ENCODE measurements around the gene ZNF697. TPM values are rescaled to one million over a fixed set of nuclear protein-coding genes. Genes with fewer than 3 reads are reported as not detected.

ZNF697 gene
- total and polyA plus RNA-seq, 9 of the 15 experiments (the other 6 are each of a cell fraction or from before 2014, with no cell fraction given), result 2.1 to 13.6 (median 8.3) TPM

DNA sequence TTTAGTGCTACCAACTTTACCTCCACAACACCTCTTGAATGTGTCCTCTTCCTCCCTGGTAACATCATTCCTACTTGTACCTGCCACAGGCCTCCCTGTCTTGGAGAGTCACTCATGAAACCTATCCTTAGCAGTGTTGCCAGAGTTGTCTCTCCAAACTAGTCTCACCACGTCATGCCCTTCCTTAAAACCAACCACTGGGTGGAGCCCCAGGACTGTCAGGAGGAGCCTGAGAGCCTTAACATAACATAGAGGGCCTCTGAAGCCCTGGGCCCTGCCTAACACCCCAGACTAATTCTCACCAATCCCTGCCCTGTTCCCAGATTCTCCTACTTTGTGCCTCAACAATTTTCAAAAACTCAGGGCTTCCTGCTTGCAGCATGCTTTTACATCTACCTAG, 65.3 kb downstream of the ZNF697 start:
- POLR2A ChIA-PET, result interaction anchor here (0.9 kb wide), 1 partner anchor 10 kb away, joined by 3 read pairs; no protein-coding TSS in a partner anchor
- Histone ChIP-seq H3K4me1 (replicated peaks in 1 of 2; ENCODE audit: control insufficient read depth in 2 of 2, insufficient read depth in 2 of 2, low read length in 2 of 2) (no peaks in the 10 kb centered on the region), H3K4me2 (ENCODE audit: insufficient read depth, low read length) (no peak overlapping the region), H3K36me3 (ENCODE audit: control insufficient read depth, insufficient read depth, low read length) (no peaks in the 10 kb centered on the region), H4K20me1 (replicated peaks; ENCODE audit: control insufficient read depth, insufficient read depth, low read length) (no peaks in the 10 kb centered on the region), H3K27ac (ENCODE audit: extremely low read depth, low read depth, low read length) (no peak overlapping the region), H3K9me3 (replicated peaks; ENCODE audit: control insufficient read depth, insufficient read depth, low read depth, low read length) (no peaks in the 10 kb centered on the region), H3K79me2 (ENCODE audit: control insufficient read depth, insufficient read depth, low read length) (no peaks in the 10 kb centered on the region), H3K9me1 (ENCODE audit: control insufficient read depth, insufficient read depth, low read length) (no peaks in the 10 kb centered on the region), H3K4me3 (no peak overlapping the region), H3K27me3 (ENCODE audit: control insufficient read depth in 2 of 2, insufficient read depth in 2 of 2, low read length in 2 of 2) (no peaks in the 10 kb centered on the region; a peak in 1 of 5 replicates), H3K9ac (ENCODE audit: insufficient read depth in 1 of 2, low read depth in 2 of 2, low read length in 2 of 2) (no peak overlapping the region), H2AFZ (ENCODE audit: low read depth, low read length) (no peak overlapping the region)
- ATAC-seq, result peak; percentile 98
- WGBS (ENCODE audit: insufficient coverage, low coverage, missing lambda C conversion rate), result 0% methylated on average over 1 of the region's 1 CpG
- BruUV-seq (replicated peaks), result no TSS peak
- DNase-seq (ENCODE audit: extremely low read depth in 1 of 4, low spot score in 3 of 4), result peak; percentile 25 to 66 (median 36)
- intact Hi-C loops (cut with micrococcal nuclease) (loop anchor here (2.0 kb wide), 1 partner anchor 28 kb away; no protein-coding TSS in a partner anchor), in situ Hi-C loops (cut with MboI) (no loop called here)
- no peak for FAIRE-seq
- CTCF ChIA-PET (ENCODE audit: low intra/inter-chr PET ratio), result no interaction called here
- peak; percentile 66 to 79 for TF ChIP-seq RAD21 (CRISPR knock-in tag; conservative IDR thresholded peaks at IDR 0.05 in 1 of 2, IDR thresholded peaks at IDR 0.05 in 1 of 2)
- TF ChIP-seq KDM2B (CRISPR knock-in tag; IDR thresholded peaks at IDR 0.05), result no peak
- TF ChIP-seq, protein P1, sequence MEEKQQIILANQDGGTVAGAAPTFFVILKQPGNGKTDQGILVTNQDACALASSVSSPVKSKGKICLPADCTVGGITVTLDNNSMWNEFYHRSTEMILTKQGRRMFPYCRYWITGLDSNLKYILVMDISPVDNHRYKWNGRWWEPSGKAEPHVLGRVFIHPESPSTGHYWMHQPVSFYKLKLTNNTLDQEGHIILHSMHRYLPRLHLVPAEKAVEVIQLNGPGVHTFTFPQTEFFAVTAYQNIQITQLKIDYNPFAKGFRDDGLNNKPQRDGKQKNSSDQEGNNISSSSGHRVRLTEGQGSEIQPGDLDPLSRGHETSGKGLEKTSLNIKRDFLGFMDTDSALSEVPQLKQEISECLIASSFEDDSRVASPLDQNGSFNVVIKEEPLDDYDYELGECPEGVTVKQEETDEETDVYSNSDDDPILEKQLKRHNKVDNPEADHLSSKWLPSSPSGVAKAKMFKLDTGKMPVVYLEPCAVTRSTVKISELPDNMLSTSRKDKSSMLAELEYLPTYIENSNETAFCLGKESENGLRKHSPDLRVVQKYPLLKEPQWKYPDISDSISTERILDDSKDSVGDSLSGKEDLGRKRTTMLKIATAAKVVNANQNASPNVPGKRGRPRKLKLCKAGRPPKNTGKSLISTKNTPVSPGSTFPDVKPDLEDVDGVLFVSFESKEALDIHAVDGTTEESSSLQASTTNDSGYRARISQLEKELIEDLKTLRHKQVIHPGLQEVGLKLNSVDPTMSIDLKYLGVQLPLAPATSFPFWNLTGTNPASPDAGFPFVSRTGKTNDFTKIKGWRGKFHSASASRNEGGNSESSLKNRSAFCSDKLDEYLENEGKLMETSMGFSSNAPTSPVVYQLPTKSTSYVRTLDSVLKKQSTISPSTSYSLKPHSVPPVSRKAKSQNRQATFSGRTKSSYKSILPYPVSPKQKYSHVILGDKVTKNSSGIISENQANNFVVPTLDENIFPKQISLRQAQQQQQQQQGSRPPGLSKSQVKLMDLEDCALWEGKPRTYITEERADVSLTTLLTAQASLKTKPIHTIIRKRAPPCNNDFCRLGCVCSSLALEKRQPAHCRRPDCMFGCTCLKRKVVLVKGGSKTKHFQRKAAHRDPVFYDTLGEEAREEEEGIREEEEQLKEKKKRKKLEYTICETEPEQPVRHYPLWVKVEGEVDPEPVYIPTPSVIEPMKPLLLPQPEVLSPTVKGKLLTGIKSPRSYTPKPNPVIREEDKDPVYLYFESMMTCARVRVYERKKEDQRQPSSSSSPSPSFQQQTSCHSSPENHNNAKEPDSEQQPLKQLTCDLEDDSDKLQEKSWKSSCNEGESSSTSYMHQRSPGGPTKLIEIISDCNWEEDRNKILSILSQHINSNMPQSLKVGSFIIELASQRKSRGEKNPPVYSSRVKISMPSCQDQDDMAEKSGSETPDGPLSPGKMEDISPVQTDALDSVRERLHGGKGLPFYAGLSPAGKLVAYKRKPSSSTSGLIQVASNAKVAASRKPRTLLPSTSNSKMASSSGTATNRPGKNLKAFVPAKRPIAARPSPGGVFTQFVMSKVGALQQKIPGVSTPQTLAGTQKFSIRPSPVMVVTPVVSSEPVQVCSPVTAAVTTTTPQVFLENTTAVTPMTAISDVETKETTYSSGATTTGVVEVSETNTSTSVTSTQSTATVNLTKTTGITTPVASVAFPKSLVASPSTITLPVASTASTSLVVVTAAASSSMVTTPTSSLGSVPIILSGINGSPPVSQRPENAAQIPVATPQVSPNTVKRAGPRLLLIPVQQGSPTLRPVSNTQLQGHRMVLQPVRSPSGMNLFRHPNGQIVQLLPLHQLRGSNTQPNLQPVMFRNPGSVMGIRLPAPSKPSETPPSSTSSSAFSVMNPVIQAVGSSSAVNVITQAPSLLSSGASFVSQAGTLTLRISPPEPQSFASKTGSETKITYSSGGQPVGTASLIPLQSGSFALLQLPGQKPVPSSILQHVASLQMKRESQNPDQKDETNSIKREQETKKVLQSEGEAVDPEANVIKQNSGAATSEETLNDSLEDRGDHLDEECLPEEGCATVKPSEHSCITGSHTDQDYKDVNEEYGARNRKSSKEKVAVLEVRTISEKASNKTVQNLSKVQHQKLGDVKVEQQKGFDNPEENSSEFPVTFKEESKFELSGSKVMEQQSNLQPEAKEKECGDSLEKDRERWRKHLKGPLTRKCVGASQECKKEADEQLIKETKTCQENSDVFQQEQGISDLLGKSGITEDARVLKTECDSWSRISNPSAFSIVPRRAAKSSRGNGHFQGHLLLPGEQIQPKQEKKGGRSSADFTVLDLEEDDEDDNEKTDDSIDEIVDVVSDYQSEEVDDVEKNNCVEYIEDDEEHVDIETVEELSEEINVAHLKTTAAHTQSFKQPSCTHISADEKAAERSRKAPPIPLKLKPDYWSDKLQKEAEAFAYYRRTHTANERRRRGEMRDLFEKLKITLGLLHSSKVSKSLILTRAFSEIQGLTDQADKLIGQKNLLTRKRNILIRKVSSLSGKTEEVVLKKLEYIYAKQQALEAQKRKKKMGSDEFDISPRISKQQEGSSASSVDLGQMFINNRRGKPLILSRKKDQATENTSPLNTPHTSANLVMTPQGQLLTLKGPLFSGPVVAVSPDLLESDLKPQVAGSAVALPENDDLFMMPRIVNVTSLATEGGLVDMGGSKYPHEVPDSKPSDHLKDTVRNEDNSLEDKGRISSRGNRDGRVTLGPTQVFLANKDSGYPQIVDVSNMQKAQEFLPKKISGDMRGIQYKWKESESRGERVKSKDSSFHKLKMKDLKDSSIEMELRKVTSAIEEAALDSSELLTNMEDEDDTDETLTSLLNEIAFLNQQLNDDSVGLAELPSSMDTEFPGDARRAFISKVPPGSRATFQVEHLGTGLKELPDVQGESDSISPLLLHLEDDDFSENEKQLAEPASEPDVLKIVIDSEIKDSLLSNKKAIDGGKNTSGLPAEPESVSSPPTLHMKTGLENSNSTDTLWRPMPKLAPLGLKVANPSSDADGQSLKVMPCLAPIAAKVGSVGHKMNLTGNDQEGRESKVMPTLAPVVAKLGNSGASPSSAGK (IDR thresholded peaks at IDR 0.05), result no peak
- no peak for TF ChIP-seq TCF7L2 (IDR thresholded peaks at IDR 0.05; ENCODE audit: low read depth, low read length)
- TF ChIP-seq SMC3 (conservative IDR thresholded peaks at IDR 0.05; ENCODE audit: insufficient read depth, low read depth, low read length), result 0 out of 2 replicates have a peak, but pooled peaks have one; percentile 25
- TF ChIP-seq, protein P2, sequence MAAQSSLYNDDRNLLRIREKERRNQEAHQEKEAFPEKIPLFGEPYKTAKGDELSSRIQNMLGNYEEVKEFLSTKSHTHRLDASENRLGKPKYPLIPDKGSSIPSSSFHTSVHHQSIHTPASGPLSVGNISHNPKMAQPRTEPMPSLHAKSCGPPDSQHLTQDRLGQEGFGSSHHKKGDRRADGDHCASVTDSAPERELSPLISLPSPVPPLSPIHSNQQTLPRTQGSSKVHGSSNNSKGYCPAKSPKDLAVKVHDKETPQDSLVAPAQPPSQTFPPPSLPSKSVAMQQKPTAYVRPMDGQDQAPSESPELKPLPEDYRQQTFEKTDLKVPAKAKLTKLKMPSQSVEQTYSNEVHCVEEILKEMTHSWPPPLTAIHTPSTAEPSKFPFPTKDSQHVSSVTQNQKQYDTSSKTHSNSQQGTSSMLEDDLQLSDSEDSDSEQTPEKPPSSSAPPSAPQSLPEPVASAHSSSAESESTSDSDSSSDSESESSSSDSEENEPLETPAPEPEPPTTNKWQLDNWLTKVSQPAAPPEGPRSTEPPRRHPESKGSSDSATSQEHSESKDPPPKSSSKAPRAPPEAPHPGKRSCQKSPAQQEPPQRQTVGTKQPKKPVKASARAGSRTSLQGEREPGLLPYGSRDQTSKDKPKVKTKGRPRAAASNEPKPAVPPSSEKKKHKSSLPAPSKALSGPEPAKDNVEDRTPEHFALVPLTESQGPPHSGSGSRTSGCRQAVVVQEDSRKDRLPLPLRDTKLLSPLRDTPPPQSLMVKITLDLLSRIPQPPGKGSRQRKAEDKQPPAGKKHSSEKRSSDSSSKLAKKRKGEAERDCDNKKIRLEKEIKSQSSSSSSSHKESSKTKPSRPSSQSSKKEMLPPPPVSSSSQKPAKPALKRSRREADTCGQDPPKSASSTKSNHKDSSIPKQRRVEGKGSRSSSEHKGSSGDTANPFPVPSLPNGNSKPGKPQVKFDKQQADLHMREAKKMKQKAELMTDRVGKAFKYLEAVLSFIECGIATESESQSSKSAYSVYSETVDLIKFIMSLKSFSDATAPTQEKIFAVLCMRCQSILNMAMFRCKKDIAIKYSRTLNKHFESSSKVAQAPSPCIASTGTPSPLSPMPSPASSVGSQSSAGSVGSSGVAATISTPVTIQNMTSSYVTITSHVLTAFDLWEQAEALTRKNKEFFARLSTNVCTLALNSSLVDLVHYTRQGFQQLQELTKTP (IDR thresholded peaks at IDR 0.05; ENCODE audit: low read depth in 1 of 2, partially characterized antibody in 2 of 2), result no peak
